ENCODE results near the gene KIF5A. TPM values are rescaled to one million over a fixed set of nuclear protein-coding genes. Genes with fewer than 3 reads are reported as not detected.

KIF5A gene
- total and polyA plus RNA-seq, 7 donors: 0.01 to 0.21 (median 0.09) TPM; not detected in 1

DNA sequence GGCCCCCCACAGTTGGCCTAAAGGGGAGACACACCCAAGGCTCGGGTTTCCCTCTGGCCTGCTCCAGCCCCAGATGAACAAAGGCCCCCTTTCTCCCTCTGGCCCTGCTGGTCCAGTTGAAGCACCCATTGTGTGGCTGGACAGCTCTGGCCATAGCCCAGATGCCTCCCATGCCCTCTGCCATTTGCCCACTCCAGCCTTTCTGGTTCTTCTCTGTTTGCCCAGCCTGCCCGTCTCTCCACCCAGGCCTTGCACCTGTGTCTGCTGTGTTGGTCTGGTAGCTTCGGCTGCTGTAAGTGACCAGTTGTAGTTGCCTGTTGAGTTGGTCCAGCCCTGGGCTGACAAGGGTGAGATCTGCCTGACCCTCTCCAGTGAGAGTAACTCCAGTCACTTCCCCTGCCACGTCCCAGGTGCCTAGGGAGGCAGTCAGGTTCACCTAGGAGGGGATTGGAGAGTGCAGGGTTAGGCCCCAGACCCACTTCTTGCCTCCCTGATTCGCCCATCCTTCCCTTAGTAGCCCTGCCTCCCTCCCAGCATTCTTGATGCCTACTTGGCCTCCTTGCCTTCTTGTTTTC lies 80.1 kb downstream of the KIF5A start:
- intact Hi-C loops (cut with DNase I): loop anchor here in 1 of 2 donors (10.0 kb wide), 1 partner anchor 165 kb away; no protein-coding TSS in a partner anchor
- Histone ChIP-seq H3K36me3 (ENCODE audit: insufficient read depth in 1 of 2, low read depth in 1 of 2) (peaks cover 0 to 41% of the 10 kb centered on the region in 2 donors), H3K9me3 (no peaks in the 10 kb centered on the region), H3K4me3 (no peak overlapping the region), H3K27me3 (ENCODE audit: insufficient read depth in 3 of 3, low read length in 2 of 3) (peaks cover 0 to 11% (median 7%) of the 10 kb centered on the region in 3 donors), H3K27ac (no peak overlapping the region), H3K4me1 (peaks cover 8% of the 10 kb centered on the region)
- TF ChIP-seq, protein P1, sequence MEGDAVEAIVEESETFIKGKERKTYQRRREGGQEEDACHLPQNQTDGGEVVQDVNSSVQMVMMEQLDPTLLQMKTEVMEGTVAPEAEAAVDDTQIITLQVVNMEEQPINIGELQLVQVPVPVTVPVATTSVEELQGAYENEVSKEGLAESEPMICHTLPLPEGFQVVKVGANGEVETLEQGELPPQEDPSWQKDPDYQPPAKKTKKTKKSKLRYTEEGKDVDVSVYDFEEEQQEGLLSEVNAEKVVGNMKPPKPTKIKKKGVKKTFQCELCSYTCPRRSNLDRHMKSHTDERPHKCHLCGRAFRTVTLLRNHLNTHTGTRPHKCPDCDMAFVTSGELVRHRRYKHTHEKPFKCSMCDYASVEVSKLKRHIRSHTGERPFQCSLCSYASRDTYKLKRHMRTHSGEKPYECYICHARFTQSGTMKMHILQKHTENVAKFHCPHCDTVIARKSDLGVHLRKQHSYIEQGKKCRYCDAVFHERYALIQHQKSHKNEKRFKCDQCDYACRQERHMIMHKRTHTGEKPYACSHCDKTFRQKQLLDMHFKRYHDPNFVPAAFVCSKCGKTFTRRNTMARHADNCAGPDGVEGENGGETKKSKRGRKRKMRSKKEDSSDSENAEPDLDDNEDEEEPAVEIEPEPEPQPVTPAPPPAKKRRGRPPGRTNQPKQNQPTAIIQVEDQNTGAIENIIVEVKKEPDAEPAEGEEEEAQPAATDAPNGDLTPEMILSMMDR (IDR thresholded peaks at IDR 0.05): no peak
- ATAC-seq: no peak
- 73 to 87% (median 86%) methylated on average over 5 of the region's 5 CpGs for WGBS, 3 donors
- DNase-seq: peak in 1 of 2 donors; percentile 28

DNA sequence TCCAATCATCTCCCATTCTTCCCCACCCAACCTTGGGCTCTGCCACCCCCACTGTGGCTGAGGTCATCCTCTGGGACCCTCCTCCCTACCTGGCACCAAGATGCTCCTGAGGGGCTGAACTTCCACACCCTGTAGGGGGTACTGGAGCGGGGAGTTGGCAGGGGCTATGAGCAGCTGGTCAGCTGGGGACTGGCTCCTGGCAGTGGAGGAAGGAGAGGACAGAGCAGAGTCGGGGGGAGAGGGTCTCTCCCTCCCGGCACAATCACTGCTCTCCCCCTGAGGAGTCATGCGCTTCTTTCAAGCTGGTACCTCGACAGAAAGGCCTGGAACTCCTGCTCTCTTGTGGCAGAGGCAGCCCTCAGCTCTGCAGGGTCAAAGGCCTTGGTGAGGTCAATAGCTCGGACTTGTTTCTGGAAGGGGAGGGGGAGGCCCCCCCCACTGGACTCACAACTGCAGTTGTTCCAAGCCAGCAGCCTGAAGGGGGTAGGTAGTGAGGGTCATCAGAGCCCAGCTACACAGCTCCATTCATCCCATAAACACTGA lies 81.1 kb downstream of the KIF5A start:
- DNase-seq: no peak
- intact Hi-C loops (cut with DNase I): no loop called here
- WGBS, 3 donors: 62 to 77% (median 66%) methylated on average over 4 to 6 of the region's 6 CpGs

DNA sequence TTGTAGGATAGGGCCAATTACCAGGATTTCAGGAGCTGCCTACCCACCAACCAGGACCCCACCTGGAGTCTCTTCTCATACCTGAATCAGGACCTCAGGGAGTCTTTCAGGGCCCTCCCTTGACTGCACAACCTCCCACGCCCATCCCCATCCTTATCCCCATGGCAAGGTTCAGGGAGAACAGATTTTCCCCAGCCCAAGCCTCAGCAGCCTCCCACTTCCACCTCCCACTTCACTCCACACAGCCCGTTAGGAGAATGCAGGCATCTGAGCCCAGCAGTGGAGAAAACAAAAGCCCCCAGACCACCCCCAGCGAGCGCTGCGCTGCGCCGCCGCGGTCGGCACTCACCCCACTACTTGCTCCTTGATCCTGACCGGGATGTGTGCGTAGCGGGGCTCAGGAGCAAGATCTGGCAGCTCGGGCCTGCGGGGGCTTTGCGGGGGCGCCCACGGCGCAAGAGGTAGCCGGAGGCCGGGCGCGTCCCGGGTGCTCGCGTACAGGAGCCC lies 81.8 kb downstream of the KIF5A start:
- DNase-seq (no peak), ATAC-seq (no peak)
- peak overlapping the region; percentile 84 for H3K4me3 ChIP-seq
- peaks cover 8% of the 10 kb centered on the region for H3K4me1 ChIP-seq
- 19 to 22% (median 21%) methylated on average over 26 of the region's 26 CpGs for WGBS, 3 donors
- no peak overlapping the region for H3K27ac ChIP-seq
- peaks cover 0 to 37% of the 10 kb centered on the region in 2 donors for H3K36me3 ChIP-seq (ENCODE audit: insufficient read depth in 1 of 2, low read depth in 1 of 2)
- H3K9me3 ChIP-seq: no peaks in the 10 kb centered on the region
- intact Hi-C loops (cut with DNase I): loop anchor here in 1 of 2 donors (2.0 kb wide), 1 partner anchor 49 kb away; no protein-coding TSS in a partner anchor
- peaks cover 0 to 11% (median 7%) of the 10 kb centered on the region in 3 donors for H3K27me3 ChIP-seq (ENCODE audit: insufficient read depth in 3 of 3, low read length in 2 of 3)
- TF ChIP-seq, protein P1 (IDR thresholded peaks at IDR 0.05): no peak

More for the DNA sequence above, 81.1 kb downstream of the KIF5A start:
- no peak for ATAC-seq
- Histone ChIP-seq H3K4me3 (no peak overlapping the region), H3K9me3 (no peaks in the 10 kb centered on the region), H3K36me3 (ENCODE audit: insufficient read depth in 1 of 2, low read depth in 1 of 2) (peaks cover 0 to 41% of the 10 kb centered on the region in 2 donors), H3K27me3 (ENCODE audit: insufficient read depth in 3 of 3, low read length in 2 of 3) (peaks cover 0 to 11% (median 7%) of the 10 kb centered on the region in 3 donors), H3K27ac (no peak overlapping the region), H3K4me1 (peaks cover 8% of the 10 kb centered on the region)
- TF ChIP-seq, protein P1 (IDR thresholded peaks at IDR 0.05): no peak

DNA sequence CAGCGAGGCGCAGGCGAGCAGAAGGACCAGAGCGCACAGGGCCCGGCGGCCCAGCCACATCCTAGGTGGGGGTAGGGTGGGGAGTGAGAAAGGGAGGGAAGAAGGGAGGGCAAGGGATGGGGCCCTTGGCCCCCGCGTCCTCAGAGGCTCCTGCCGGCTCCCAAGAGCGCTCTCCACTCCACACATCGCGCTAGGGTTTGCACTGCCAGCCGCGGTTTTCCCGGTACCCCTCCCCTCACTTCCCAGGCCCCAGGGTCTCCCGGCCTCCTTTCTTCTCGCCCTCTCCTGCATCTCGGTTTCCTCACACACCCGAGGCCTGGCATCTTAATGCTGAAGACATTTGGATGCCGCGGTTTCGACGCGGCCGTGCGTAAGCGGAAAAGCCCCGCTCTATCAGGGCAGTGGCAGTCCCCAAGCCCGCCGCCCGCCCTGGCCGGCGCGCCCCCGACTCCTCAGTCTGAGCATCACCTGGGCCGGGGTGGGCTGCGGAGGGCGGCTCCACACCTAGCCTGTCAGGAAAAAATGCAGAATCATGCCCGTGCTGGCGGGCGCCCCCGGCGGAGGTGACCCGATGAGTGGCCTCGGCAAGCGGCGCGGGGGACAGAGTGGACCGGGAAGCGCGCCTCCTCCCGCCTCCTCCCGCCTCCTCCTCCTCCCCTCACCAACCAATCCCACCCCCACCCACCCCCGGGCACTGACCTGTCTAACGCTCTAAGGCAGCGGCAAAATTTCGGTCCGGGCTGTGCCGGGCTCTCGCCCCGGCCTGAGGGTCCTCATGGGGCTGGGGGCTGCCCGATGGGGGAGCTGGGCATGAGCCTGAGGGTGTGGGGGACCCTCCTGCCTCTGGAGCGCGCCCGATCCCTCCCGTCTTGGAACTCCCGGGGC lies 82.5 kb downstream of the KIF5A start:
- DNase-seq: peak in 1 of 2 donors; percentile 71
- WGBS, 3 donors: 1 to 3% (median 2%) methylated on average over 62 to 64 of the region's 67 CpGs
- TF ChIP-seq, protein P1 (IDR thresholded peaks at IDR 0.05): no peak
- Histone ChIP-seq H3K27me3 (ENCODE audit: insufficient read depth in 3 of 3, low read length in 2 of 3) (peaks cover 0 to 11% (median 7%) of the 10 kb centered on the region in 3 donors), H3K4me3 (peak overlapping the region; percentile 84), H3K9me3 (no peaks in the 10 kb centered on the region), H3K27ac (peak overlapping the region; percentile 48), H3K36me3 (ENCODE audit: insufficient read depth in 1 of 2, low read depth in 1 of 2) (peaks cover 0 to 35% of the 10 kb centered on the region in 2 donors), H3K4me1 (peaks cover 8% of the 10 kb centered on the region)
- ATAC-seq: peak; percentile 60 to 79 (median 68)
- intact Hi-C loops (cut with DNase I): loop anchor here in 1 of 2 donors (2.0 kb wide), 1 partner anchor 50 kb away; no protein-coding TSS in a partner anchor
